Heart left ventricle (tissue), 16 donors: Measurements from ENCODE around the gene CKMT1A. TPM values are rescaled to one million over a fixed set of nuclear protein-coding genes. Genes with fewer than 3 reads are reported as not detected.
"Not testable (repeated sequence)": the region's sequence is repeated elsewhere in the genome, so short reads cannot be mapped to it uniquely, and the experiment has no call there.

Source experiments
- ATAC-seq, 4 donors: fragments of 200-7000 bp; cut with Tn5 transposase; one replicate each; pipeline ENCODE4 v1.9.1; 2020 to 2022; ENCODE audit warnings: moderate library complexity in 4 of 4, mild to moderate bottlenecking in 3 of 4, moderate number of reproducible peaks in 1 of 4
- DNase-seq, 5 donors: peaks; one replicate each; pipeline ENCODE4 v3.0.0-alpha.2; 2020
- H3K27ac ChIP-seq, 12 donors: fragments of 200-600 bp; sonication (generic) in 4 of 12; one replicate each; pipeline versions ENCODE4 v1.5.0 to v1.8.0; 2016 to 2022; ENCODE audit warnings: mild to moderate bottlenecking in 2 of 12
- H3K27me3 ChIP-seq, 9 donors: fragments of 200-600 bp; sonication (generic) in 2 of 9; one replicate each; pipeline versions ENCODE4 v1.5.1 to v1.8.0; 2016 to 2022; ENCODE audit warnings: mild to moderate bottlenecking in 3 of 9
- H3K36me3 ChIP-seq, 9 donors: fragments of 200-600 bp; sonication (generic) in 2 of 9; one replicate each; pipeline versions ENCODE4 v1.5.0 to v1.8.0; 2018 to 2022; ENCODE audit warnings: mild to moderate bottlenecking in 2 of 9
- H3K4me1 ChIP-seq, 12 donors: fragments of 200-600 bp; sonication (generic) in 4 of 12; one replicate each; pipeline versions ENCODE4 v1.5.0 to v1.8.0; 2016 to 2022; ENCODE audit warnings: mild to moderate bottlenecking in 3 of 12
- H3K4me3 ChIP-seq, 12 donors: fragments of 200-600 bp; sonication (generic) in 4 of 12; one replicate each; pipeline versions ENCODE4 v1.5.0 to v1.8.0; 2017 to 2022; ENCODE audit warnings: mild to moderate bottlenecking in 9 of 12, moderate library complexity in 4 of 12
- H3K9me3 ChIP-seq, 12 donors: fragments of 200-600 bp; sonication (generic) in 4 of 12; one replicate each; pipeline versions ENCODE4 v1.5.0 to v1.8.0; 2016 to 2022; ENCODE audit warnings: mild to moderate bottlenecking in 1 of 12
- POLR2A ChIP-seq, 2 donors: fragments of 450-650 bp; IDR thresholded peaks; one replicate each; pipeline ENCODE4 v1.6.1; 2017; ENCODE audit warnings: antibody characterized with exemption in 2 of 2, mild to moderate bottlenecking in 2 of 2, moderate library complexity in 2 of 2
- WGBS, 4 donors: extraction: QIAGEN DNeasy Blood & Tissue Kit in 2 of 4; methylation state at CpG; one replicate each; pipeline versions ENCODE4 v1.1.5 to v1.1.7; 2013 to 2018; 5-methylcytosine and 5-hydroxymethylcytosine counted together
- intact Hi-C, 10 donors: fragments of 100-400 bp; cut with DNase I; formaldehyde crosslinking; loops; one replicate each; pipeline versions ENCODE4 v1.11.1 to v1.14.2; 2022
- long read RNA-seq, 3 donors: library from polyadenylated mRNA; unstranded; transcript quantifications; one replicate each; pipeline ENCODE4 v2.0.0, GENCODE V29; 2020 to 2021
- polyA plus RNA-seq, 2 donors: library from polyadenylated mRNA; stranded (reverse); fragments of 200-250 nt; gene quantifications; one replicate each; pipeline ENCODE4 v1.2.3, GENCODE V29; 2013
- total RNA-seq, 9 donors: library from RNA; depleted of rRNA in 2 of 9; stranded (reverse); fragments of >200 nt in 2 of 9; fragmentation: NEBNext Ultra II Directional in 3 of 9; extraction: Animal tissue kit (Norgen Biotek cat#: 25700) in 3 of 9; gene quantifications; one replicate each; pipeline versions ENCODE4 v1.1.0 to v1.2.4, GENCODE V29; 2016 to 2023
- TF ChIP-seq, protein P1 (sequence below), 12 donors: fragments of 200-600 bp; sonication (generic) in 4 of 12; IDR thresholded peaks; one replicate each; pipeline versions ENCODE4 v1.5.0 to v1.8.0; 2018 to 2022; ENCODE audit warnings: antibody characterized with exemption in 12 of 12, mild to moderate bottlenecking in 5 of 12
- donor health status: ischemic (EF 13 %, LVEDD 7.1; RV severe dilation, severe dysfunction).
- donor health status: healthy with polysubstance abuse.
- donor health status: DM: no; HTN: yes; CAD: no.
- donor health status: DM: no; HTN: no; CAD: no.
- donor health status: ischemic (EF 25% LVEDD 6.9; RV normal size, moderate dysfunction).
- donor health status: ischemic (EF 25% LVEDD 5.7; RV mildly dilated, moderate dysfunction).
- donor health status: healthy.
- donor health status: DM: yes; HTN: yes; CAD: no.
- donor health status: ischemic (EF 35%, LVEDD 5.7; RV mildly dilated, moderate dysfunction).
- donor health status: nonischemic (EF 11% LVEDD 7.7; RV severe dilation, severe dysfunction).
- donor health status: DM: yes; HTN: yes; CAD: no.
- donor health status: PGD.
- donor health status: ischemic (EF 29% LVEDD 5.4; RV normal size, mild dysfunction).
- donor health status: nonischemic (EF 23%, LVEDD 6.1; RV moderate dilation, normal function).

Gene CKMT1A
- total RNA-seq (1 to 10 TPM in 1 of 9 donors, under 1 TPM in 3, not detected in 5; 0.23 to 8.0 (median 0.65) TPM), polyA plus RNA-seq (under 1 TPM in 1 of 2 donors, not detected in 1; 0.29 TPM)
- long read RNA-seq, donor 1: 0 reads
- long read RNA-seq, donor 2: 0 reads
- long read RNA-seq, donor 3: 0 reads

DNA sequence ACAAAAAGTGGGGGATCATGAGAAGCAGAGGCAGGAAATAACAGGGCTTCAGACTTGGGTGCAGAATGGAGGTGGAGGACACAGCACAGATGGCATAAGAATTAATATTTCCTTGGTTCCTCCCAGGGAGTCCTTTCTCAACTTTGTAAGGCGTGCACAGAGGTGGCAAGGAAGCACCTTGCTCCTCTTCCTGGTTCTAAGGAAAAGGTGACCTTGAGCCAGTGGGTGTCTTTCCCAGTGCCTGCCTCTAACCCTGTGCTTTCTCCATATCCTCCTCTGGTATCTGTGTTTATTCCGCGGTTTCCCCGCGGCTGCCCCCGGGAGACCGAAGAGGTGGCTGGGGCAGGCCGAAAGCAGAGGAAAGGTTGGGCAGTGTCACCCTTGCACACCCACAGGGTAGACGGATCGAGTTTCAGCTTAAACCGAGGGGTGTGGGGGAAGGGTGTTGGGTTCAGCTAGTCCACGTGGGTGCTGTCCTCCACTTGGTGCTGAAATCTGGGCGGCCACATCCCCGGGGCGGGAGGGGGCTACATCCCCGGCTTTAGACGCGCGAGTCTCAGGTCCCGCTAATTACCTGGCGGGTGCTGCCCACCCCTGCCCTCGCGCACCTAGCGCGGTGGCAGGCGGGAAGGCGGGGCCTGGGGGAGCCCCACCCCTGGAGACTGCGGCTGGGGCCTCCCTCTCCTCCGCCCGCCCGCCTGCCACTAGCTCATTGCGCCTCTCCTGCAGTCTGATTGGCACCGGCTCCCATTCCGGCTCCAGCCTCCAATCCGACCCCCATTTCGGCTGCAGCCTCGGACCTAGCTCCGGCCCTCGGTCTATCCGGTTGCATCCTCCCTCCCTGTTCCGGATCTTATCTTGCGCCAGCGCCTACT, at the start of gene CKMT1A:
TSS of gene CKMT1A (plus strand) at position 712 of the 875 bp plus-strand sequence. CDS start 192 bp downstream, outside the sequence.
- H3K27me3 ChIP-seq: peaks cover 0 to 11% (median 0%) of the 10 kb centered on the region in 9 donors
- H3K4me1 ChIP-seq, DNase-seq, H3K4me3 ChIP-seq, H3K36me3 ChIP-seq, H3K9me3 ChIP-seq, intact Hi-C loops, H3K27ac ChIP-seq: not testable (repeated sequence)
- peak in 3 of 4 donors; percentile 27 to 55 (median 51) for ATAC-seq
- WGBS, 4 donors: no CpG with 5 or more reads among the region's 43 CpGs

DNA sequence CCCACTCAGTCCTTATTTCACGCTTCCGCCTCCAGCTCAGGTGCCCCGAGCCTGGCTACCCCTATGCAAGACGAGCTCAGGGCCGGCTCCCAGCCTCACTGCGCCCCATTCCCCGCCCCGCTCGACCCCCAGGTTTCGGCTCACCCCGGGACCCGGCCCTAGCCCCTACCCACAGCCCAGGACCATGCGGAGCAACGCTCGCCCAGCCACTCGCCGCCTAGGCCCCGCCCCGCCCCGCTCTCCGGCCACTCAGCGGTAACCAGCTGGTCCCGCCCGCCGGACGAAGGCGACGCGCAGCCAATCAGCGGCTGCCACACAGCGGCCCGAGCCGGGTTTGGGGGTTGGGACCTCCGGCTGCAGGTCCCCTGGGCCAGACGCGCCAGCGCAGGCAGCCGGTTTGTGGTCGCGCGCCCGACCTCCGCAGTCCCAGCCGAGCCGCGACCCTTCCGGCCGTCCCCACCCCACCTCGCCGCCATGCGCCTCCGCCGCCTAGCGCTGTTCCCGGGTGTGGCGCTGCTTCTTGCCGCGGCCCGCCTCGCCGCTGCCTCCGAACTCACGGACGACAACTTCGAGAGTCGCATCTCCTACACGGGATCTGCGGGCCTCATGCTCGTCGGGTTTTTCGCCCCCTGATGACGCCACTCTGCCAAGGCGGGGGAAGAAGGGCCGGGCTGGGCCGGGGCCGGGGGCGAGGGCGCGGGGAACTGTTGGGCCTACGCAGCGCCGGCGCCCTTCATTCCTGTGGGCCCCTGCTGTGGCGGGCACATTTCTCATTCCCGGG, 44.8 kb upstream of the CKMT1A start, which contains the start of gene CATSPER2:
TSS of gene CATSPER2 (minus strand) at position 196 of the 781 bp plus-strand sequence. CDS start 783 bp downstream, outside the sequence.
- TF ChIP-seq, protein P1, sequence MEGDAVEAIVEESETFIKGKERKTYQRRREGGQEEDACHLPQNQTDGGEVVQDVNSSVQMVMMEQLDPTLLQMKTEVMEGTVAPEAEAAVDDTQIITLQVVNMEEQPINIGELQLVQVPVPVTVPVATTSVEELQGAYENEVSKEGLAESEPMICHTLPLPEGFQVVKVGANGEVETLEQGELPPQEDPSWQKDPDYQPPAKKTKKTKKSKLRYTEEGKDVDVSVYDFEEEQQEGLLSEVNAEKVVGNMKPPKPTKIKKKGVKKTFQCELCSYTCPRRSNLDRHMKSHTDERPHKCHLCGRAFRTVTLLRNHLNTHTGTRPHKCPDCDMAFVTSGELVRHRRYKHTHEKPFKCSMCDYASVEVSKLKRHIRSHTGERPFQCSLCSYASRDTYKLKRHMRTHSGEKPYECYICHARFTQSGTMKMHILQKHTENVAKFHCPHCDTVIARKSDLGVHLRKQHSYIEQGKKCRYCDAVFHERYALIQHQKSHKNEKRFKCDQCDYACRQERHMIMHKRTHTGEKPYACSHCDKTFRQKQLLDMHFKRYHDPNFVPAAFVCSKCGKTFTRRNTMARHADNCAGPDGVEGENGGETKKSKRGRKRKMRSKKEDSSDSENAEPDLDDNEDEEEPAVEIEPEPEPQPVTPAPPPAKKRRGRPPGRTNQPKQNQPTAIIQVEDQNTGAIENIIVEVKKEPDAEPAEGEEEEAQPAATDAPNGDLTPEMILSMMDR (IDR thresholded peaks at IDR 0.05): no peak
- TF ChIP-seq POLR2A (IDR thresholded peaks at IDR 0.05): no peak
- intact Hi-C loops: no loop called here
- 74 to 90% (median 82%) methylated on average over 54 to 85 of the region's 85 CpGs for WGBS, 4 donors
- Histone ChIP-seq H3K36me3 (peaks cover 0 to 20% (median 0%) of the 10 kb centered on the region in 9 donors), H3K27me3 (no peaks in the 10 kb centered on the region), H3K9me3 (no peaks in the 10 kb centered on the region), H3K4me1 (no peaks in the 10 kb centered on the region), H3K27ac (no peak within 1 kb of the TSS), H3K4me3 (no peak within 1 kb of the TSS)
- ATAC-seq (peak in 2 of 4 donors; percentile 41 to 54), DNase-seq (no peak)

DNA sequence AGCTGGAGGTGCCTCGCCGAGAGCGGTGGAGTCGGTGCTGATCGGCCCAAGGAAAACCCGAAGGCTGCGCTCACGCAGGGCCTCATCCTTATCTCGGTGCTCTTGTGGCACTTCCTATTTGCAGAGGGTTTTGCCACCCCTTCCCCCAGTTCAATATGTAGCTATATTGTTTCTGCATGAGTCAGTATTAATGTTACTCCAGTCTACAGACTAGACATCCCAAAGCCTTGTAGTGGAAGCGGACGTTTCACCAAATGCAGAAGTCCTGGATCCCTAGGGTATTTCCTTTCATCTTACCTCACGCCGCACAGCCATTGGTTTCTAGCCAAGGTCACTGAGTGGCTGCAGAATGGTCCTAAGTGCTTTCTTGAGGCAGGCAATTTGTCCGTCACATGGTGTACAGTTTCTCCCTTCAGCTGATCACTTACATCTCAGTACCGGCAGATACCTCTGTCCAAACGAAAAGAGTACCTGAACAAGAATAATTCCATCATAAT, 44.2 kb upstream of the CKMT1A start:
- ATAC-seq: peak in 2 of 4 donors; percentile 16 to 33
- H3K9me3 ChIP-seq, H3K27me3 ChIP-seq, H3K4me1 ChIP-seq, DNase-seq, intact Hi-C loops, H3K27ac ChIP-seq, H3K4me3 ChIP-seq: not testable (repeated sequence)
- WGBS, 4 donors: 94 to 97% (median 96%) methylated on average over 16 of the region's 16 CpGs
- peaks cover 0 to 20% (median 0%) of the 10 kb centered on the region in 9 donors for H3K36me3 ChIP-seq

DNA sequence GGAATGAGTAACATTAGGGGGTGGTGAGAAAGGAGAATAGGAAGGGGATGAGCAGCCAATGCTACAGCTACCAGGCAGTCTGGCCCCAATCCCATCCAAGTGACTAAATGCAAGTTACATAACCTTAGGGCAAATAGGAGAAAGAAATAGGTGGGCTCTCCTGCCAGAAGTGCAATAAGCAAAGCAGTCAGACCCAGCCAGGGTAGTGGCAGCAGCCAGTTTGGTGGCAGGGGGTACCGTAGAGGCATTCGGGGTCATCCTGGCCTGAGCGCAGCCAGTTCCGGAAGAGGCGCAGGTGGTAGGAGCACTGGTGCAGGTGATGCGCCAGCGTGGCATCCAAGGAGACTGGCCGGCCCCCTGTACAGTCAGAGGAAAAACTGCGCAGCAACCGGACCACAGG, 33.9 kb upstream of the CKMT1A start:
- H3K27me3 ChIP-seq, H3K4me3 ChIP-seq, H3K27ac ChIP-seq, H3K9me3 ChIP-seq, ATAC-seq, H3K36me3 ChIP-seq, H3K4me1 ChIP-seq, DNase-seq, intact Hi-C loops: not testable (repeated sequence)
- WGBS, 4 donors: 96 to 100% (median 98%) methylated on average over 2 to 5 of the region's 10 CpGs; no CpG with 5 or more reads in 1 of the 4 donors

DNA sequence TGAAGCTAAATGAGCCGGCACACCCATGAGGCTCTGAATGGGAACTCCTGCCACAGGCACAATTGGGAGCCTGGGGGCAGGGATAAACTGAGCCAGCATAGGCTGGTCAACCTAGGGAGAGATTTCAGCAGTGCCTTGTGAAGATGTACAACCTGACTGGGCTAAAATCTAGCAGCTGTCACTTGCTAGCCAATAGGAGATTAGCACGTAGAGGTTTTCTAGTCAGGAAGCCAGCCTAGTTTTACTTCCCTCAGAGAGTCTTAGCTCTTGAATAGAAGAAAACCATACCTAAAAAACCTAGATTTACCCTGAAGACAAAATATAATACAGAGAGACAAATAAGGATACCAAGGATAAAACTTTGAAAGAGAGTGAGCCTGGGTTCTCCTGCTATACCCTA, 31.4 kb upstream of the CKMT1A start:
- H3K27ac ChIP-seq, intact Hi-C loops, H3K4me3 ChIP-seq, H3K36me3 ChIP-seq, H3K27me3 ChIP-seq, H3K4me1 ChIP-seq, H3K9me3 ChIP-seq, DNase-seq, ATAC-seq: not testable (repeated sequence)
- WGBS, 4 donors: 96 to 97% methylated on average over 1 of the region's 2 CpGs; no CpG with 5 or more reads in 2 of the 4 donors

DNA sequence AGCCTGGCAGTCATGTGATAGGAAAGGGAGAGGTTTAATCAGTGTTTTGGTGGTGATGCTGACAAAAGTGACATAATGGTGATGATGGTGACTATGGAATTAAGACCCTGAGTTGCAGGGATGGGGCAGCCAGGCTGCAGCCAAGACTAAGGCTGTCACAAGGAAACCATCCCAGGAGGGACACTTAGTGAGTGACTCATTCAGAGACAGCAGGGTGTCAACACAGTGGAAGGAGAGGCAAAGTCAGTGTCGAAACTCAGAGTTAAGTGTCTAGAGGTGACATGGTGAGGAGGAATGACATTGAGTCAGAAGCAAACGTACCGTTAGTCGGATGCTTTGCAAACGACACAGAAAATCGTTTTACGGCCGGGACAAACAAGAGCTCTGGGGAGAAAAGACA, 30.3 kb upstream of the CKMT1A start:
- ATAC-seq, H3K4me3 ChIP-seq, intact Hi-C loops, H3K27me3 ChIP-seq, H3K27ac ChIP-seq, H3K36me3 ChIP-seq, H3K4me1 ChIP-seq, DNase-seq, H3K9me3 ChIP-seq: not testable (repeated sequence)
- no CpG with 5 or more reads among the region's 8 CpGs for WGBS, 4 donors

DNA sequence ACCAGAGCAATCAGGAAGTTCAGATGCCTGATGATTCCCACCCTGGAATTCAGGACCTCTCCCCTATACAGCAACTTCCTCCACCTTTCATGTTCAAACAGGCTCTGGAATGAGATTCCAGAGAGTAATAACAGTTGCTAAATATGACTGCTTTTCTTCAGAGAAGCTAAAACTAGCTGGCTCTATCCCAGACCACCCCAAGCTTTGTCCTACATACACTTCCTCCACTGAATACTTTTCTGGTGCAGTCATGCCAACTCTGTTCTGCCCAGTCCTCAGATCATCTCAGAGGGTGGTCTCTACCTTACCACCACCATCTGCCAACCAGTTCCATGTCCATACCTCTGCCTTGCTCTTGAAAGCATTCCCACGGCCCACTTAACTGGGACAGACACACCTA, 27.5 kb upstream of the CKMT1A start:
- intact Hi-C loops, ATAC-seq, H3K9me3 ChIP-seq, H3K27me3 ChIP-seq, H3K36me3 ChIP-seq, DNase-seq, H3K27ac ChIP-seq, H3K4me3 ChIP-seq, H3K4me1 ChIP-seq: not testable (repeated sequence)
- 86% methylated on average over 1 of the region's 1 CpG; no CpG with 5 or more reads in 3 of the 4 donors for WGBS, 4 donors

DNA sequence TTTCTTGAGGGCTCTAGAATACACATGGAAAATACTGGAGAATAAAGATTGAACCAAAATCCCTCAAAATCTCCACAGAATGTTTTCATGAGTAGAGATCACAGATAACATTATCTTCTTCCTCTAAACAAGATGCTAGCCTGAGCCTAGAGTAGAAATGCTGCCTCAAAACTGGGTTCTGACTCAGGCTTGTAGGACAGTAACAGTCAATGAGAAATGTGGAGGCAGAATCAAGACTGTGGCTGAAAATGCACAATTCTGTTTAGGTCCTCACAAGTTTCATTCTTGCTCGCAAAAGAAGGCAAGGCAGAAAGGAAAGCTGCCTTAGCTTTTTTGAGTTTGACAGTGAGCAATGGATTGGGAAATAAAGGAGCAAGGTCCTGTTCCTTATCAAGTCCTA, 19.5 kb upstream of the CKMT1A start:
- H3K27ac ChIP-seq, H3K4me1 ChIP-seq, H3K27me3 ChIP-seq, H3K36me3 ChIP-seq, DNase-seq, H3K9me3 ChIP-seq, intact Hi-C loops, H3K4me3 ChIP-seq, ATAC-seq: not testable (repeated sequence)
- WGBS, 4 donors: no CpG with 5 or more reads among the region's 1 CpG

DNA sequence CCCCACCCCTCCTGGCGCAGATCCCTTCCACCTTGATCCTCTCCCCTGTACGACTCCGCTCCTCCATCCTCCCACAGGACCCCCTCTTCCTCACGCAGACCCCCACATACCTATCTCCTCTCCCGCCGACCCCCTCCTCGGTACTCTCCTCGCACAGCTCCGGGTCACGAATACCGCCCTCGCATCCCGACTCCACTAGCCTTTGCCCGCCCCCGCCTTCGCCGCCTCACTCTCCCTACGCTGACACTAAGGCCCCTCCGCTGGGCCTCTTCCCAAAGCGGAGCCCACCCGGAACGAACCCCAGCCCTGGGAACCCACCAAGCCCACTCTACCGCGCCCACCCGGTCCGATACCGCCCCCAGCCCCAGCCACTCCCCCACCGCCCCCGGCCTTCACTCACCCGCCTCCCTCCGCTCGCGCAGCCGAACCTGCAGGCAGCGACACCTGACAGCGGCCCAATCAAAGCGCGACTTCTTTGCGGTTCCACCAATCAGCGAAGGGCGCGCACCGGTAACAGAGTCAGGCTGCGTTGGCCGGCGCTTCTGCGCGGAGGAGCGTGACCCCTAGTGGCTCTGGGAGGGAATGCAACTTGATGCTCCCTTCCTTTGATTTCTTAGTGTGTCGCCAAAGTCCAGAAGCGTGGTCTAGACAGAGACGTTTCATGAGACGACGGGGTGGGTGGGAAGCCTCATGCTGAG, 3.9 kb upstream of the CKMT1A start:
- H3K36me3 ChIP-seq, H3K4me3 ChIP-seq, intact Hi-C loops, H3K27me3 ChIP-seq, H3K27ac ChIP-seq, H3K9me3 ChIP-seq, DNase-seq, H3K4me1 ChIP-seq: not testable (repeated sequence)
- peak; percentile 99 to 100 (median 100) for ATAC-seq
- WGBS, 4 donors: no CpG with 5 or more reads among the region's 54 CpGs
